Vagina (tissue), 2 donors: Measurements from ENCODE around the gene CRTC2. TPM values are rescaled to one million over a fixed set of nuclear protein-coding genes. Genes with fewer than 3 reads are reported as not detected.

ENCODE experiments used
- DNase-seq, 2 donors: peaks; one replicate each; pipeline ENCODE4 v3.0.0-alpha.2; 2017; ENCODE audit errors: extremely low spot score in 2 of 2
- H3K27ac ChIP-seq: fragments of 200-600 bp; sonication (generic); one replicate; pipeline ENCODE4 v1.5.1; 2019
- H3K27me3 ChIP-seq: fragments of 200-600 bp; sonication (generic); one replicate; pipeline ENCODE4 v1.5.1; 2019
- H3K36me3 ChIP-seq, 2 donors: fragments of 200-600 bp; sonication (generic); one replicate each; pipeline ENCODE4 v1.5.1; 2017 to 2019
- H3K4me1 ChIP-seq: fragments of 200-600 bp; sonication (generic); one replicate; pipeline ENCODE4 v1.5.1; 2019
- H3K4me3 ChIP-seq, 2 donors: fragments of 200-600 bp; sonication (generic); 1 replicate in 1 of 2; 2 replicates in 1 of 2; pipeline ENCODE4 v1.5.1; 2016 to 2019
- H3K9me3 ChIP-seq: fragments of 200-600 bp; sonication (generic); one replicate; pipeline ENCODE4 v1.5.1; 2019
- POLR2A ChIP-seq, 2 donors: fragments of 450-650 bp; IDR thresholded peaks; one replicate each; pipeline ENCODE4 v1.6.1; 2017; ENCODE audit warnings: antibody characterized with exemption in 2 of 2, mild to moderate bottlenecking in 2 of 2, moderate library complexity in 2 of 2
- POLR2AphosphoS5 ChIP-seq, 2 donors: sonication (generic); formaldehyde crosslinking; IDR thresholded peaks; one replicate each; pipeline ENCODE4 v1.9.0; 2017; ENCODE audit warnings: antibody characterized with exemption in 2 of 2, mild to moderate bottlenecking in 2 of 2, low read depth in 1 of 2; ENCODE audit not compliant: insufficient read depth in 1 of 2
- intact Hi-C: fragments of 100-400 bp; cut with DNase I; formaldehyde crosslinking; loops from one replicate; pipeline ENCODE4 v1.15.1; 2023
- total RNA-seq: library from RNA; depleted of rRNA; stranded (reverse); fragments of >200 nt; gene quantifications from one replicate; pipeline ENCODE4 v1.2.3, GENCODE V29; 2016
- TF ChIP-seq, protein P1 (sequence below), 3 experiments: fragments of 450-650 bp in 2 of 3; fragments of 200-600 bp in 1 of 3; sonication (generic) in 1 of 3; IDR thresholded peaks; one replicate each; pipeline ENCODE4 v1.5.1; 2017 to 2019; ENCODE audit warnings: antibody characterized with exemption in 3 of 3, mild to moderate bottlenecking in 2 of 3, moderate library complexity in 2 of 3

Gene CRTC2
- total RNA-seq, 1 donor from 2014 or later = 19.2 TPM

DNA sequence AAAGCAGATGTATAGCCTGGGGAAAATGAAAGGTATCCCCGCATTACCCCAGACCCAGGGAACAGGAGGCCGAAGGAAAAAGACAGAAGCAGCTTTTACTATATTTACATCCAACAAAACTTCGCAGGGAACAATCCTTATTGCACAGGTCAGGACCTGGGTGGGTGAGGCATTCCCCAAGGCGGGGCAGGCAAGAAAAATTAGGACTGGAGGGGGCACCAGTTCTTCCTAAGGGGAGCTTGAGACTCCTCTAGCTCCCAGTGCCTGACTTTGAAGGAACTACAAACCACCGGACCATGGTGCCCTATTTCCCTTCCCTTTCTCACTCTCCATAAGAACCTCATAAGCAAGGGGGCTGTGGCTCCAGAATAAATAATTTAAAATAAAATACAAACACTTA is 29.0 kb downstream of the CRTC2 start:
- peaks cover under 1% of the 10 kb centered on the region for H3K4me1 ChIP-seq
- H3K27ac ChIP-seq = no peak overlapping the region
- TF ChIP-seq POLR2A (IDR thresholded peaks at IDR 0.05) (no peak), POLR2AphosphoS5 (IDR thresholded peaks at IDR 0.05; ENCODE audit: insufficient read depth in 1 of 2, low read depth in 1 of 2) (no peak)
- TF ChIP-seq, protein P1, sequence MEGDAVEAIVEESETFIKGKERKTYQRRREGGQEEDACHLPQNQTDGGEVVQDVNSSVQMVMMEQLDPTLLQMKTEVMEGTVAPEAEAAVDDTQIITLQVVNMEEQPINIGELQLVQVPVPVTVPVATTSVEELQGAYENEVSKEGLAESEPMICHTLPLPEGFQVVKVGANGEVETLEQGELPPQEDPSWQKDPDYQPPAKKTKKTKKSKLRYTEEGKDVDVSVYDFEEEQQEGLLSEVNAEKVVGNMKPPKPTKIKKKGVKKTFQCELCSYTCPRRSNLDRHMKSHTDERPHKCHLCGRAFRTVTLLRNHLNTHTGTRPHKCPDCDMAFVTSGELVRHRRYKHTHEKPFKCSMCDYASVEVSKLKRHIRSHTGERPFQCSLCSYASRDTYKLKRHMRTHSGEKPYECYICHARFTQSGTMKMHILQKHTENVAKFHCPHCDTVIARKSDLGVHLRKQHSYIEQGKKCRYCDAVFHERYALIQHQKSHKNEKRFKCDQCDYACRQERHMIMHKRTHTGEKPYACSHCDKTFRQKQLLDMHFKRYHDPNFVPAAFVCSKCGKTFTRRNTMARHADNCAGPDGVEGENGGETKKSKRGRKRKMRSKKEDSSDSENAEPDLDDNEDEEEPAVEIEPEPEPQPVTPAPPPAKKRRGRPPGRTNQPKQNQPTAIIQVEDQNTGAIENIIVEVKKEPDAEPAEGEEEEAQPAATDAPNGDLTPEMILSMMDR (IDR thresholded peaks at IDR 0.05) = no peak
- no peaks in the 10 kb centered on the region for H3K9me3 ChIP-seq
- no peak for DNase-seq
- peaks cover 0 to 32% of the 10 kb centered on the region in 2 donors for H3K36me3 ChIP-seq
- H3K4me3 ChIP-seq = no peak overlapping the region
- H3K27me3 ChIP-seq = no peaks in the 10 kb centered on the region
- intact Hi-C loops = no loop called here

DNA sequence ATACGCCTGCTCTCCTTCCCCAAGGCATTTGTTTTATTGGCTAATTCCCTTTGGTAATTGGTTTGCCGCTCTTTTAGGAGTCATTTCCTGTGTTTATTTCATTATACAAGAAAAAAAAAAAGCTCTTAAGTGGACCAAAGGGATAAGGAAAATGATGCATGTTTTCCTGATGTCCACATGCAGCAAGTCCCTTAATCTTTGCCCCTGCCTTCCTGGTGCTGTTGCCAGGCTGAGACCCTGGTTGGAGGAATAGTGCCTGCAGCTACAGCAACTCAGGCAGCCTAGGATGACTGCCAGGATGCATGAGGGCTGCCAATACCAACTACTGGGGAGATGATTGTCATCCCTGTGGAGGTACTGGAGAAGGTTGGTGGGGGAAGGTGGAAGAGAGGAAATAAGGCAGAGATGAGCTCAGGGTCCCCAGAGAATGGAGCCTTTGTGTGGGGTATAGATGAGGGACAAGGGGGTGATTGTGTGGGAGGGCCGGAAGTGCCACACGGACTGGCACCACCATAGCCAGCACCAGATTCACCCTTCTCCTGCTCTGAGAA is 29.5 kb downstream of the CRTC2 start:
- intact Hi-C loops = no loop called here
- DNase-seq = no peak
- Histone ChIP-seq H3K27ac (no peak overlapping the region), H3K9me3 (no peaks in the 10 kb centered on the region), H3K4me3 (no peak overlapping the region), H3K4me1 (peaks cover 6% of the 10 kb centered on the region), H3K36me3 (peaks cover 0 to 26% of the 10 kb centered on the region in 2 donors), H3K27me3 (no peaks in the 10 kb centered on the region)
- TF ChIP-seq POLR2AphosphoS5 (IDR thresholded peaks at IDR 0.05; ENCODE audit: insufficient read depth in 1 of 2, low read depth in 1 of 2) (no peak), POLR2A (IDR thresholded peaks at IDR 0.05) (no peak)
- TF ChIP-seq, protein P1 (IDR thresholded peaks at IDR 0.05) = no peak

DNA sequence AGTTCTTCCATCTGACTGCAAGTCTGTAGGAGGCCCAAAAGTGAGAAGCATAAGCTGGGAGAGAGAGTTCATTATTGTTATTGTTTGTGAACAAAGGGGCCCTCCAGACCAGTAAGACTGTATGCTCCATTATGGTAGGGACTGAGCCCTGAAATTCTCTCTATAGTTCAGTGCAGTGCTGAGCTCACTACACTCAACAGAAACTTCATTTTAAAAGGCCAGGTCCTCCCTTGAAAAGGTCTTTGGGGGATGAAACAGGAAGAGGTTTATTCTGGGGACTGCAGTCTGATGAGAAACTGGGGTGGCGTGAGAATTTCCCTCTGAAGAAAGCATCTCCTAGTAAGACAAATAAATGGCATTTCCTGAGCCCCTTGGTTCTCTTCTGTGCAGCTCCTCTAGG is 30.2 kb downstream of the CRTC2 start:
- DNase-seq = no peak
- Histone ChIP-seq H3K4me1 (peaks cover 11% of the 10 kb centered on the region), H3K27ac (no peak overlapping the region), H3K9me3 (no peaks in the 10 kb centered on the region), H3K27me3 (no peaks in the 10 kb centered on the region), H3K4me3 (no peak overlapping the region), H3K36me3 (peaks cover 0 to 20% of the 10 kb centered on the region in 2 donors)
- TF ChIP-seq POLR2AphosphoS5 (IDR thresholded peaks at IDR 0.05; ENCODE audit: insufficient read depth in 1 of 2, low read depth in 1 of 2) (no peak), POLR2A (IDR thresholded peaks at IDR 0.05) (no peak)
- TF ChIP-seq, protein P1 (IDR thresholded peaks at IDR 0.05) = no peak
- intact Hi-C loops = no loop called here

DNA sequence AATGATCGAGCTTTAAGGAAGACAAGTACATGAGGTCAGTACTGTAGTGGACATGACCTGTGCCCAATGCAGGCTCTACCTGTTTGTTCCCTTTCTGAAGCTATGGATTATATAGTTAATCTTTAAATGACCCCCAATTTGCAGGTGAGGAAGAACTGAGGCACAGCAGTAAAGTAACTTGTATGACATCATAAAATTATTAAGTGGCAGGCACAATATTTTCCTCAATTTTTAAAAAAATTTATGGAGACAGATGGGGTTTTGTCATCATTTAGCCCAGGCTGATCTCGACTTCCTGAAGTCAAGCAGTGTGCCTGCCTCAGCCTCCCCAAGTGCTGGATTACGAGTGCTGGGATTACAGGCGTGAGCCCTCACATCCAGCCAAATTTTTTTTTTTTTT is 32.0 kb downstream of the CRTC2 start:
- Histone ChIP-seq H3K27ac (no peak overlapping the region), H3K36me3 (peaks cover 0 to 8% of the 10 kb centered on the region in 2 donors), H3K9me3 (no peaks in the 10 kb centered on the region), H3K4me3 (no peak overlapping the region), H3K27me3 (no peaks in the 10 kb centered on the region), H3K4me1 (peaks cover 16% of the 10 kb centered on the region)
- TF ChIP-seq, protein P1 (IDR thresholded peaks at IDR 0.05) = no peak
- intact Hi-C loops = no loop called here
- DNase-seq = no peak

DNA sequence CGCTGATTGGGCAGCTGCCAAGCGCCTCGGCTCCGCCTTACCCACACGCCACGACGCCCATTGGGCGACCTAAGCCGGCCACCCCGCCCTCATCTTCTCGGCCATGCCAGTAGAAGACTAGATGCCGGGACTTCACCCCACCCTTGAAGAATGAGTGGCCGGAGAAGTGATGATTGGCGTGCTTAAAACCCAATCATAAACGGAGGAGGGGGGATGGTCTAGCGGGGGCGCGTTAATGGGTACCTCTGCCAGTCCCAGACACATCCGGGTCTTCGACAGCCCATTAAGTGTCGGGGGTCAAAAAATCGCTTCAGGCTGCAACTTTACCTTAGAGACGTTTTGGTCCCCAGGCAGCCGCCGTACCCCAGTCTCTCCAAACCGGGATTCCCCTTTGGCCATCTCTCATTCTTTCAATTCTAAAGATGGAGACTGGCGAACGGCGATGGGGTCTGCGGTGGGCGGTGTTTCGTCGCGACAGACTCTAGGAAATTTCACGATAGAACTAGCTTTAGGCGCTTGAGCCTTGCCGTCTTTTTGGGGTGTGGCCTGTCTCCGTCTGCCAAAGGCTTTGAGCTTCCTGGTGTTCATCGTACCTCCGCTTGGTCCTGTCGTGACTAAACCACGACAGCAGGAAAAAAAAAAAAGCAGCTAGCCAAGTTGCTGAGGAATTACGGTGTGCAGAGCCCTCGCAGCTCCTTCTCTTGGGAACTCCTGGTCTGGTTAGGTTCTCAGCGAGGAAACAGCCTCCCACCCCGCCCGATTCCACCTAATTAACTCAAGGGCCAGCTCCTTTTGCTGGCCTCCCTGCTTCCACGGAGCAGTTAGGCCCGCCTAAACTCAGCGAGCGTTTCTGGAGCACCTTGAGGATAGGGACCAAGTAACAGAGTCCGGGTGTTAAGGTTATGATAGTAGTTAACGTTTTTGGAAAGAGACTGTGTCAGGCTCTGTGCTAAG is 35.2 kb downstream of the CRTC2 start, which contains the start of gene GATAD2B:
Gene GATAD2B (minus strand): TSS at position 1 of the 954 bp plus-strand sequence. CDS start 94,625 bp downstream, outside the sequence.
- Histone ChIP-seq H3K9me3 (no peaks in the 10 kb centered on the region), H3K27ac (peak within 1 kb of the TSS; percentile 97), H3K27me3 (no peaks in the 10 kb centered on the region), H3K4me3 (peak within 1 kb of the TSS; percentile 89 to 97), H3K36me3 (no peaks in the 10 kb centered on the region), H3K4me1 (peaks cover 46% of the 10 kb centered on the region)
- peak in 1 of 2 donors; percentile 100 for DNase-seq
- TF ChIP-seq POLR2A (IDR thresholded peaks at IDR 0.05) (no peak), POLR2AphosphoS5 (IDR thresholded peaks at IDR 0.05; ENCODE audit: insufficient read depth in 1 of 2, low read depth in 1 of 2) (peak; percentile 77 to 93)
- intact Hi-C loops = no loop called here
